ENCODE data around the gene XPC.

GRCh38 chr3:14174483-14174882, 3.9 kb downstream of the XPC start:
- TF ChIP-seq ZNF121 (CRISPR knock-in tag; IDR thresholded peaks at IDR 0.05): no peak
- no peak for TF ChIP-seq CTCF (IDR thresholded peaks at IDR 0.05)
- TF ChIP-seq PREB (CRISPR knock-in tag; IDR thresholded peaks at IDR 0.05; ENCODE audit: borderline replicate concordance): no peak
- no peak for TF ChIP-seq ZNF281 (CRISPR knock-in tag; IDR thresholded peaks at IDR 0.05)
- no peak for TF ChIP-seq ZNF232 (CRISPR knock-in tag; IDR thresholded peaks at IDR 0.05)
- no peak for TF ChIP-seq ZNF317 (CRISPR knock-in tag; IDR thresholded peaks at IDR 0.05; ENCODE audit: borderline replicate concordance, low read depth)
- no peak for TF ChIP-seq ETV6 (CRISPR knock-in tag; IDR thresholded peaks at IDR 0.05)
- no peak for TF ChIP-seq KAT7 (CRISPR knock-in tag; IDR thresholded peaks at IDR 0.05; ENCODE audit: borderline replicate concordance)
- no peak for TF ChIP-seq TP53 (CRISPR knock-in tag; IDR thresholded peaks at IDR 0.05)
- no peak for TF ChIP-seq ATF6 (CRISPR knock-in tag; IDR thresholded peaks at IDR 0.05)

Measured in WTC11 (cell line).